ENCODE measurements around the gene KIF24.

DNA sequence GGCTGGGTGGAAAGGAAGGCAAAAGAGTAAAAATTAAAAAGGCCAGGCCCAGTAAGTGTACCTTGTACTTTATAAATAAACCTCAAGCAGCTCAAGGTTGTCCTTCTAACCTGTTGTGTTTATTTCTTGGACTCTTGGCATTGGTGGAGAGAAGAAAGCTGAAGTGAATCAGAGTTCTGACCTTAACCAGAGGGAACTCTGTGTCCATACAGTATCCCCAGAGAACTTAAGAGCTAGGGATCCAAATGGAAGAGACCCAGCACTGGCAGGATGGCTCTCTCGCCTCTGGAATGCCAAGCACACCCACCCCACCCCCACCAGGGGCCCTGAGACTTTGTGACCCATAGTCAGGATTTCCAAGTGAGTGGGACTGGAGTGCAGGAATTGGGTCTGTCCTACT, 14.5 kb upstream of the KIF24 start:
- TF ChIP-seq CTCF (IDR thresholded peaks at IDR 0.05) (no peak), POLR2A (IDR thresholded peaks at IDR 0.05) (no peak), EP300 (IDR thresholded peaks at IDR 0.05) (no peak)
